Measurements from ENCODE around the gene B3GALT6. TPM values are rescaled to one million over a fixed set of nuclear protein-coding genes. Genes with fewer than 3 reads are reported as not detected.

B3GALT6 gene
- total RNA-seq, 4 donors from 2014 or later, result 1.8 to 23.5 (median 17.6) TPM

GRCh38 chr1:1243807-1244191, 11.8 kb downstream of the B3GALT6 start:
- TF ChIP-seq, protein P1, sequence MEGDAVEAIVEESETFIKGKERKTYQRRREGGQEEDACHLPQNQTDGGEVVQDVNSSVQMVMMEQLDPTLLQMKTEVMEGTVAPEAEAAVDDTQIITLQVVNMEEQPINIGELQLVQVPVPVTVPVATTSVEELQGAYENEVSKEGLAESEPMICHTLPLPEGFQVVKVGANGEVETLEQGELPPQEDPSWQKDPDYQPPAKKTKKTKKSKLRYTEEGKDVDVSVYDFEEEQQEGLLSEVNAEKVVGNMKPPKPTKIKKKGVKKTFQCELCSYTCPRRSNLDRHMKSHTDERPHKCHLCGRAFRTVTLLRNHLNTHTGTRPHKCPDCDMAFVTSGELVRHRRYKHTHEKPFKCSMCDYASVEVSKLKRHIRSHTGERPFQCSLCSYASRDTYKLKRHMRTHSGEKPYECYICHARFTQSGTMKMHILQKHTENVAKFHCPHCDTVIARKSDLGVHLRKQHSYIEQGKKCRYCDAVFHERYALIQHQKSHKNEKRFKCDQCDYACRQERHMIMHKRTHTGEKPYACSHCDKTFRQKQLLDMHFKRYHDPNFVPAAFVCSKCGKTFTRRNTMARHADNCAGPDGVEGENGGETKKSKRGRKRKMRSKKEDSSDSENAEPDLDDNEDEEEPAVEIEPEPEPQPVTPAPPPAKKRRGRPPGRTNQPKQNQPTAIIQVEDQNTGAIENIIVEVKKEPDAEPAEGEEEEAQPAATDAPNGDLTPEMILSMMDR (IDR thresholded peaks at IDR 0.05), result no peak
- no peak for TF ChIP-seq POLR2A (IDR thresholded peaks at IDR 0.05)
- H3K27me3 ChIP-seq, result peaks cover 0 to 12% of the 10 kb centered on the region in 2 donors
- no peak overlapping the region for H3K4me3 ChIP-seq
- H3K36me3 ChIP-seq, result no peaks in the 10 kb centered on the region
- no peak for DNase-seq
- intact Hi-C loops (cut with DNase I; ENCODE audit: low total_unique reads), result no loop called here
- H3K9me3 ChIP-seq, result no peaks in the 10 kb centered on the region
- no peak overlapping the region for H3K27ac ChIP-seq
- peaks cover 0 to 9% of the 10 kb centered on the region in 2 donors for H3K4me1 ChIP-seq

DNA sequence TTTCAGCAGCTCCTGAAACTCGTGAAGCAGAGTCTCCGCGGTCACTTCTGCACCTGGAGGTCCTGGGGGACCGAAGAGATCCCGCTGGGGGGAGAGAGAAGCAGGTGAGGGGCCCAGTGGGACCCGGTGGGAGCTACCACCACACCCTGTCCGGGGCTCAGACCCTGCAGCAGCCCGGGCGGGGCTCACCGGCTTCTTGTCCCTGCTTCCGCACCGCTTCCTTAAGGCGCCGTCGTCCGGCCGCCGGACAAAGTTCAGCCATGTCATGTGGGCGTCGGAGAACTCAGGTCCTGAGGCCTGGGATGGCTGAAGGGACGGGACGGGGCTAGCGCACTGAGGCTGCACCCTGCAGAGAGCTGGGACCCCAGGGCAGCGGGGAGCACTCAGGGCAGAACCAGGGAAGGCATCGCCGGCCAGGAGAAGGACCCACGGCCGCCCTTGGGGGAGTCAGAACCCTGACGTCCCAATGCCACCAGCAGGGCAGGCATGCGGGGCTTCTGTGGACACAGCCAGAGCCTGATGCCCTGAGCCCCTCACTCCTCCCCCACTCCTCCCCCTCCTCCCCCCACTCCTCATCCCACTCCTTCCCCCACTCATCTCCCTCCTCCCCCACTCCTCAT, 12.3 kb downstream of the B3GALT6 start:
- intact Hi-C loops (cut with DNase I; ENCODE audit: low total_unique reads), result no loop called here
- H3K27me3 ChIP-seq, result peaks cover 0 to 9% of the 10 kb centered on the region in 2 donors

DNA sequence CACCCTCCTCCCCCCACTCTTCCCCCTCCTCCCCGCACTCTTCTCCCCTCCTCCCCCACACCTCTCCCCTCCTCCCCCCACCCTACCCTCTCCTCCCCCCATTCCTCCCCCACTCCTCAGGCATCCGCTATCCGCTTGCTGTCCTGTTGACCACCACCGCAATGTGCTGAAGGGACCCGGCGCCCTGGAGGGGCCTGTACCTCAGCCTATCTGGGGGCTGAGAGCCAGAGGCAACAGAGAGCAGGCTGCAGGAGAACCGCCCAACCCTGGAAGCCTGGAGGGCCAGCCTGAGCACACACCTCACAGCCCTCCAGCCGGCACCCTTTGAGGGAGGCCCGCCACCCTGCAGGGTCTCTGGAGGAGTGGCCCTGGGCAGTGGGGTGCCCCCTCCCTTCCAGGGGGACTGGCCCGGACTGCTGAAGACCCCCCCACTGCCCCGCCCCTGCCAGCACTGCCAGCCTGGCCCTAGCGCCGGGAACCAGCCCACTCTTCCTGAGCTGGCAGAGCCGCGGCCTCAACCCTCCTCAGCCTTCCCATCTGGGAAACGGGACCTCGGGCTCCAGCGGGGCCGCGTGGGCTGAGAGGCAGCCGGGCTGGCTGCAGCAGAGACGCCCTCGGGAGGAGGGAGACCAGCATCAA, 13.3 kb downstream of the B3GALT6 start:
- intact Hi-C loops (cut with DNase I; ENCODE audit: low total_unique reads), result no loop called here
- peaks cover 0 to 9% of the 10 kb centered on the region in 2 donors for H3K4me1 ChIP-seq
- H3K9me3 ChIP-seq, result no peaks in the 10 kb centered on the region
- no peaks in the 10 kb centered on the region for H3K36me3 ChIP-seq
- peaks cover 0 to 8% of the 10 kb centered on the region in 2 donors for H3K27me3 ChIP-seq
- H3K27ac ChIP-seq, result no peak overlapping the region
- H3K4me3 ChIP-seq, result no peak overlapping the region
- no peak for TF ChIP-seq POLR2A (IDR thresholded peaks at IDR 0.05)
- TF ChIP-seq, protein P1 (IDR thresholded peaks at IDR 0.05), result no peak
- no peak for DNase-seq

More for the DNA sequence above, 12.3 kb downstream of the B3GALT6 start:
- Histone ChIP-seq H3K36me3 (no peaks in the 10 kb centered on the region), H3K4me1 (peaks cover 0 to 9% of the 10 kb centered on the region in 2 donors), H3K4me3 (no peak overlapping the region), H3K27ac (no peak overlapping the region), H3K9me3 (no peaks in the 10 kb centered on the region)
- no peak for DNase-seq
- no peak for TF ChIP-seq POLR2A (IDR thresholded peaks at IDR 0.05)
- TF ChIP-seq, protein P1 (IDR thresholded peaks at IDR 0.05), result no peak

DNA sequence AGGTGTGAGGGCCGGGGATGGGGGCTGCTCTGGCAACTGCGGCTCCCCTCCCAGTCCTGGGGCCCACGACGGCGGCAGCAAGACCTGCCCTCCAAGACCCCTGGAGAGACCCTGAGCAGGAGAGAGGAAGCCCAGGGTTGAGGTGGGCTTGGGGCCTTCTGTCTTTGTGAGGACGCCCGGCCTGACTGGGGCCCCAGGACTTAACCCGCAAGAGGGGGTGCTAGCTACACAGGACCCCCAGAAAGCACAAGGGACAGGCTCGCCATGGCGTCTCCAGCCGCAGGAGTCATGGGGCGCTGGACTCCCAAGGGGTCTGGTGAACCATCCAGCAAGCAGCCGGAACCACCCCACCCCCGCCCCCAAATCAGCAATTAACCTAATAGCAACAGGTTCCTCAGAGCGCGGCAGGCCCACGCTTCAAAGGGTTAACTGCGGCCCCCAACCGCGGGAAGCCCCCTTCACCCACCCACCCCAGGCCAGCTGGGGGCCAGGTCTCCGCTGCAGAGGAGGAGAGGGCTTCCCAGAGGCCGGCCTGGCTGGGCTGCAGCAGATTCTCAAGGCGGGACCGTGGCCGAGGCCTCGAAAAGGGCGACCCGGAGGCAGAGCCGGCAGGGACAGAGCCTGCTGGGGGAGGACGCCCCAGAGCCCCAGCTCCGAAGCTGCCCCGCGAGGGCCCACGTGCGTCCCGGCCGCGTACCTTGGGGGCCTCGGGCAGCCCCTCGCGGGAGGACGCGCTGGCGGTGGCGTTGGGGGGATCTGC, 14.0 kb downstream of the B3GALT6 start:
- Histone ChIP-seq H3K27ac (no peak overlapping the region), H3K9me3 (no peaks in the 10 kb centered on the region), H3K4me1 (peaks cover 0 to 9% of the 10 kb centered on the region in 2 donors), H3K36me3 (no peaks in the 10 kb centered on the region), H3K4me3 (no peak overlapping the region), H3K27me3 (peaks cover 0 to 8% of the 10 kb centered on the region in 2 donors)
- no peak for TF ChIP-seq POLR2A (IDR thresholded peaks at IDR 0.05)
- TF ChIP-seq, protein P1 (IDR thresholded peaks at IDR 0.05), result no peak
- intact Hi-C loops (cut with DNase I; ENCODE audit: low total_unique reads), result no loop called here
- no peak for DNase-seq

Measured in uterus (tissue), 4 donors.